Ishikawa (cell line): ENCODE data around the gene ANTXR1.

Experiments used
- CEBPB ChIP-seq: IDR thresholded peaks from 2 replicates; pipeline ENCODE4 v1.6.1; 2012
- EP300 ChIP-seq: IDR thresholded peaks from 2 replicates; pipeline ENCODE4 v1.6.1; 2012; ENCODE audit warnings: borderline replicate concordance
- FOXM1 ChIP-seq: IDR thresholded peaks from 2 replicates; pipeline ENCODE4 v1.6.1; 2012; ENCODE audit warnings: low read depth, borderline replicate concordance
- NFIC ChIP-seq: IDR thresholded peaks from 2 replicates; pipeline ENCODE4 v1.6.1; 2012
- RAD21 ChIP-seq: IDR thresholded peaks from 2 replicates; pipeline ENCODE4 v1.6.1; 2012; ENCODE audit warnings: low read depth
- TAF1 ChIP-seq: IDR thresholded peaks from 2 replicates; pipeline ENCODE4 v1.6.1; 2012; ENCODE audit warnings: low read depth, mild to moderate bottlenecking
- TEAD4 ChIP-seq: IDR thresholded peaks from 2 replicates; pipeline ENCODE4 v1.6.1; 2012
- YY1 ChIP-seq: IDR thresholded peaks from 2 replicates; pipeline ENCODE4 v1.6.1; 2012; ENCODE audit warnings: low read depth
- ZBTB7A ChIP-seq: IDR thresholded peaks from 2 replicates; pipeline ENCODE4 v1.6.1; 2012; ENCODE audit warnings: low read depth
- TF ChIP-seq, protein P1 (sequence below): IDR thresholded peaks from 2 replicates; pipeline ENCODE4 v1.6.1; 2012; ENCODE audit warnings: low read depth, mild to moderate bottlenecking
- TF ChIP-seq, protein P2 (sequence below): IDR thresholded peaks from 2 replicates; pipeline ENCODE4 v1.6.1; 2012

DNA sequence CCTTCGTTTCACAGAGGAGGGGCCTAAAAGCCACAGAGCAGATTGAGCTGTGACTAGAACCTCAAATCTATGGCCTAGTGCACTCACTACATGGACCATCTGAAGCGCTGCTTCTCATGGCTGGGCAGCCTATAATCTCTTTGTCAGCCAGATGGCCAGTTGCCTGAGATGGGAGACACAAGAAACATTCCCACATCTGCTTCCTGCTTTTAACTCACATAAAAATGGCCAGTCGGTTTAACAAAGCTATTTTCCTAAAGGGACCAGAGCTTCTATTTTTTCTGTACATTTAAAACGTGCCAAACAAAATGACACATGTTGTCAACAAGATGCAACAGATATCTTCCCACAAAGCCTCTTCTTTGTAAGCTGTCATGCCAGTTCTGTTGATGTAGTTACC, 200.2 kb downstream of the ANTXR1 start:
- TF ChIP-seq TAF1, result no peak
- TF ChIP-seq, protein P1, sequence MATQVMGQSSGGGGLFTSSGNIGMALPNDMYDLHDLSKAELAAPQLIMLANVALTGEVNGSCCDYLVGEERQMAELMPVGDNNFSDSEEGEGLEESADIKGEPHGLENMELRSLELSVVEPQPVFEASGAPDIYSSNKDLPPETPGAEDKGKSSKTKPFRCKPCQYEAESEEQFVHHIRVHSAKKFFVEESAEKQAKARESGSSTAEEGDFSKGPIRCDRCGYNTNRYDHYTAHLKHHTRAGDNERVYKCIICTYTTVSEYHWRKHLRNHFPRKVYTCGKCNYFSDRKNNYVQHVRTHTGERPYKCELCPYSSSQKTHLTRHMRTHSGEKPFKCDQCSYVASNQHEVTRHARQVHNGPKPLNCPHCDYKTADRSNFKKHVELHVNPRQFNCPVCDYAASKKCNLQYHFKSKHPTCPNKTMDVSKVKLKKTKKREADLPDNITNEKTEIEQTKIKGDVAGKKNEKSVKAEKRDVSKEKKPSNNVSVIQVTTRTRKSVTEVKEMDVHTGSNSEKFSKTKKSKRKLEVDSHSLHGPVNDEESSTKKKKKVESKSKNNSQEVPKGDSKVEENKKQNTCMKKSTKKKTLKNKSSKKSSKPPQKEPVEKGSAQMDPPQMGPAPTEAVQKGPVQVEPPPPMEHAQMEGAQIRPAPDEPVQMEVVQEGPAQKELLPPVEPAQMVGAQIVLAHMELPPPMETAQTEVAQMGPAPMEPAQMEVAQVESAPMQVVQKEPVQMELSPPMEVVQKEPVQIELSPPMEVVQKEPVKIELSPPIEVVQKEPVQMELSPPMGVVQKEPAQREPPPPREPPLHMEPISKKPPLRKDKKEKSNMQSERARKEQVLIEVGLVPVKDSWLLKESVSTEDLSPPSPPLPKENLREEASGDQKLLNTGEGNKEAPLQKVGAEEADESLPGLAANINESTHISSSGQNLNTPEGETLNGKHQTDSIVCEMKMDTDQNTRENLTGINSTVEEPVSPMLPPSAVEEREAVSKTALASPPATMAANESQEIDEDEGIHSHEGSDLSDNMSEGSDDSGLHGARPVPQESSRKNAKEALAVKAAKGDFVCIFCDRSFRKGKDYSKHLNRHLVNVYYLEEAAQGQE, result no peak
- TF ChIP-seq, protein P2, sequence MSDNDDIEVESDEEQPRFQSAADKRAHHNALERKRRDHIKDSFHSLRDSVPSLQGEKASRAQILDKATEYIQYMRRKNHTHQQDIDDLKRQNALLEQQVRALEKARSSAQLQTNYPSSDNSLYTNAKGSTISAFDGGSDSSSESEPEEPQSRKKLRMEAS, result no peak
- no peak for TF ChIP-seq CEBPB
- TF ChIP-seq TEAD4, result no peak
- TF ChIP-seq YY1, result no peak
- TF ChIP-seq RAD21, result no peak
- TF ChIP-seq EP300, result no peak
- no peak for TF ChIP-seq FOXM1
- TF ChIP-seq NFIC, result no peak
- no peak for TF ChIP-seq ZBTB7A
